Tibial nerve (tissue), 4 donors: ENCODE measurements around the gene SEPTIN5. TPM values are rescaled to one million over a fixed set of nuclear protein-coding genes. Genes with fewer than 3 reads are reported as not detected.

Source experiments
- DNase-seq, 2 donors: peaks; one replicate each; pipeline ENCODE4 v3.0.0-alpha.2; 2019; ENCODE audit warnings: low spot score in 2 of 2
- H3K27ac ChIP-seq, 4 donors: fragments of 200-600 bp; sonication (generic) in 3 of 4; one replicate each; pipeline ENCODE4 v1.5.1; 2017 to 2019; ENCODE audit warnings: mild to moderate bottlenecking in 1 of 4
- H3K27me3 ChIP-seq, 2 donors: fragments of 200-600 bp; sonication (generic) in 1 of 2; one replicate each; pipeline versions ENCODE4 v1.5.1 to v1.6.0; 2017 to 2019
- H3K36me3 ChIP-seq, 3 donors: fragments of 200-600 bp; sonication (generic); one replicate each; pipeline ENCODE4 v1.5.1; 2018 to 2019
- H3K4me1 ChIP-seq, 4 donors: fragments of 200-600 bp; sonication (generic) in 3 of 4; one replicate each; pipeline ENCODE4 v1.5.1; 2017 to 2019
- H3K4me3 ChIP-seq, 4 donors: fragments of 200-600 bp; sonication (generic) in 3 of 4; one replicate each; pipeline ENCODE4 v1.5.1; 2017 to 2019; ENCODE audit warnings: mild to moderate bottlenecking in 1 of 4, moderate library complexity in 1 of 4
- H3K9me3 ChIP-seq, 4 donors: fragments of 200-600 bp; sonication (generic) in 3 of 4; one replicate each; pipeline ENCODE4 v1.5.1; 2017 to 2019
- EP300 ChIP-seq, 2 donors: sonication (generic); formaldehyde crosslinking; IDR thresholded peaks; one replicate each; pipeline ENCODE4 v1.6.1; 2017; ENCODE audit warnings: antibody characterized with exemption in 2 of 2, mild to moderate bottlenecking in 1 of 2
- POLR2A ChIP-seq, 2 donors: fragments of 450-650 bp; IDR thresholded peaks; one replicate each; pipeline ENCODE4 v1.6.1; 2017; ENCODE audit warnings: antibody characterized with exemption in 2 of 2, mild to moderate bottlenecking in 2 of 2, moderate library complexity in 2 of 2
- WGBS, 2 donors: methylation state at CpG; one replicate each; pipeline ENCODE4 v1.1.5; 2018; 5-methylcytosine and 5-hydroxymethylcytosine counted together
- total RNA-seq, 4 donors: library from RNA; depleted of rRNA; stranded (reverse); fragments of >200 nt; gene quantifications; one replicate each; pipeline ENCODE4 v1.1.0, GENCODE V29; 2016
- TF ChIP-seq, protein P1 (sequence below), 5 experiments: fragments of 200-600 bp in 3 of 5; fragments of 450-650 bp in 2 of 5; sonication (generic) in 3 of 5; IDR thresholded peaks; one replicate each; pipeline ENCODE4 v1.5.1; 2016 to 2019; ENCODE audit warnings: antibody characterized with exemption in 5 of 5, mild to moderate bottlenecking in 3 of 5, moderate library complexity in 2 of 5

SEPTIN5 gene
- total RNA-seq, 4 donors from 2014 or later = 11.4 to 29.1 (median 25.2) TPM

- peaks cover 0 to 57% (median 22%) of the 10 kb centered on the region in 4 donors for H3K4me1 ChIP-seq
- DNase-seq = no peak
- WGBS, 2 donors = 42% methylated on average over 6 to 14 of the region's 16 CpGs
- no peaks in the 10 kb centered on the region for H3K36me3 ChIP-seq
- H3K4me3 ChIP-seq = peak overlapping the region in 3 of 4 donors; percentile 11 to 37 (median 31)
- no peaks in the 10 kb centered on the region for H3K9me3 ChIP-seq
- TF ChIP-seq POLR2A (IDR thresholded peaks at IDR 0.05) (no peak), EP300 (IDR thresholded peaks at IDR 0.05) (no peak)
- TF ChIP-seq, protein P1, sequence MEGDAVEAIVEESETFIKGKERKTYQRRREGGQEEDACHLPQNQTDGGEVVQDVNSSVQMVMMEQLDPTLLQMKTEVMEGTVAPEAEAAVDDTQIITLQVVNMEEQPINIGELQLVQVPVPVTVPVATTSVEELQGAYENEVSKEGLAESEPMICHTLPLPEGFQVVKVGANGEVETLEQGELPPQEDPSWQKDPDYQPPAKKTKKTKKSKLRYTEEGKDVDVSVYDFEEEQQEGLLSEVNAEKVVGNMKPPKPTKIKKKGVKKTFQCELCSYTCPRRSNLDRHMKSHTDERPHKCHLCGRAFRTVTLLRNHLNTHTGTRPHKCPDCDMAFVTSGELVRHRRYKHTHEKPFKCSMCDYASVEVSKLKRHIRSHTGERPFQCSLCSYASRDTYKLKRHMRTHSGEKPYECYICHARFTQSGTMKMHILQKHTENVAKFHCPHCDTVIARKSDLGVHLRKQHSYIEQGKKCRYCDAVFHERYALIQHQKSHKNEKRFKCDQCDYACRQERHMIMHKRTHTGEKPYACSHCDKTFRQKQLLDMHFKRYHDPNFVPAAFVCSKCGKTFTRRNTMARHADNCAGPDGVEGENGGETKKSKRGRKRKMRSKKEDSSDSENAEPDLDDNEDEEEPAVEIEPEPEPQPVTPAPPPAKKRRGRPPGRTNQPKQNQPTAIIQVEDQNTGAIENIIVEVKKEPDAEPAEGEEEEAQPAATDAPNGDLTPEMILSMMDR (IDR thresholded peaks at IDR 0.05) = no peak
- H3K27me3 ChIP-seq = peaks cover 0 to 78% of the 10 kb centered on the region in 2 donors
- H3K27ac ChIP-seq = no peak overlapping the region
Observed at GRCh38 chr22:19757140-19757984, 43.1 kb downstream of the SEPTIN5 start.

- no peak for DNase-seq
- Histone ChIP-seq H3K4me3 (no peak overlapping the region), H3K36me3 (no peaks in the 10 kb centered on the region), H3K4me1 (peaks cover 0 to 57% (median 22%) of the 10 kb centered on the region in 4 donors), H3K9me3 (no peaks in the 10 kb centered on the region), H3K27me3 (peaks cover 0 to 87% of the 10 kb centered on the region in 2 donors), H3K27ac (no peak overlapping the region)
- TF ChIP-seq EP300 (IDR thresholded peaks at IDR 0.05) = no peak
- TF ChIP-seq POLR2A (IDR thresholded peaks at IDR 0.05) = no peak
- TF ChIP-seq, protein P1 (IDR thresholded peaks at IDR 0.05) = no peak
- WGBS, 2 donors = 48 to 75% methylated on average over 12 to 15 of the region's 43 CpGs
Observed at GRCh38 chr22:19757985-19758895, 43.9 kb downstream of the SEPTIN5 start.

GRCh38 chr22:19758896-19759426 is 44.7 kb downstream of the SEPTIN5 start:
- H3K36me3 ChIP-seq = no peaks in the 10 kb centered on the region
- WGBS, 2 donors = 7 to 12% methylated on average over 9 to 21 of the region's 21 CpGs
- peaks cover 0 to 88% of the 10 kb centered on the region in 2 donors for H3K27me3 ChIP-seq
- peak overlapping the region in 1 of 4 donors; percentile 44 for H3K4me3 ChIP-seq
- DNase-seq = no peak
- TF ChIP-seq EP300 (IDR thresholded peaks at IDR 0.05) = no peak
- no peak for TF ChIP-seq POLR2A (IDR thresholded peaks at IDR 0.05)
- TF ChIP-seq, protein P1 (IDR thresholded peaks at IDR 0.05) = no peak
- H3K27ac ChIP-seq = no peak overlapping the region
- H3K9me3 ChIP-seq = no peaks in the 10 kb centered on the region
- peaks cover 0 to 57% (median 22%) of the 10 kb centered on the region in 4 donors for H3K4me1 ChIP-seq

DNA sequence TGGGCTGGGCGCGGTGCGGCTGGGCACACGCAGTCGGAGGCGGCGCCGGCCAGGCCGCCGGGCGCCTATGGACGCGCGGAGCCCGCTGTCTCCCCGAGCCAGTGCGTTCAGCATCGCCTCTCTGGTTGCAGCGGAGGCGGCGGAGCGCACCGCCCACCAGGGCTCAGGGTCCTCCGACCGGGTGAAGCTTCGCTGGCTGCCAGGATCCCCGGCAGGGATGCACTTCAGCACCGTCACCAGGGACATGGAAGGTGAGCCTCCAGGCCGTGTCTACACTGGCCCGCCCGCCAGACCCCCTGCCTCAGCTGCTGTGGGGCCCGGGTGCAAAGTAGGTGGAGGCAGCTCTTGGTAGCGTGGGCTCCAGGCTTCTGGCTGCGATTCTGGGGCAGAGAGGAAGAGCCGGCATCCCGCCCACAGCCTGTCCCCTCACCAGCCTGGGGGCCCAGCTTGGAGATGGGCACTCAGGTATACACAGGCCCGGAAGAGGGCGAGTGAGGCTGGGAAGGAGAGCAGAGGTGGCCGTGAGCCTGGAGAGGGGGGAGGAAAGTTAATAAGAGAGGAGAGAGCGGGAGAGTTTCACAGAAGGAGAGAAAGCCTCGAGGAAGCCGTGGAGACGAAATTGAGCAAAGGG is 45.2 kb downstream of the SEPTIN5 start:
- no peak for DNase-seq
- Histone ChIP-seq H3K4me3 (peak overlapping the region in 1 of 4 donors; percentile 44), H3K4me1 (peaks cover 0 to 56% (median 22%) of the 10 kb centered on the region in 4 donors), H3K27me3 (peaks cover 0 to 88% of the 10 kb centered on the region in 2 donors), H3K27ac (no peak overlapping the region), H3K36me3 (no peaks in the 10 kb centered on the region), H3K9me3 (no peaks in the 10 kb centered on the region)
- WGBS, 2 donors = 3 to 4% methylated on average over 16 to 39 of the region's 43 CpGs
- TF ChIP-seq, protein P1 (IDR thresholded peaks at IDR 0.05) = no peak
- TF ChIP-seq POLR2A (IDR thresholded peaks at IDR 0.05) (no peak), EP300 (IDR thresholded peaks at IDR 0.05) (no peak)
